Hematopoietic multipotent progenitor cell treated with erythropoietin and hydrocortisone succinate and interleukin-3 and kit ligand, for 6 days (in vitro differentiated cells): Measurements from ENCODE around the gene SEBOX.

Experiments
- DNase-seq: peaks from one replicate; pipeline ENCODE4 v3.0.0-alpha.2; 2015

The SEBOX gene

GRCh38 chr17:28392491-28392890, 27.5 kb upstream of the SEBOX start:
- no peak for DNase-seq

- no peak for DNase-seq
These were observed 26.4 kb upstream of the SEBOX start for GRCh38 chr17:28391401-28391800.

GRCh38 chr17:28390984-28391383, 26.0 kb upstream of the SEBOX start:
- DNase-seq, result no peak

GRCh38 chr17:28390563-28390962, 25.6 kb upstream of the SEBOX start:
- no peak for DNase-seq

- peak; percentile 66 for DNase-seq
These were observed 25.1 kb upstream of the SEBOX start for GRCh38 chr17:28390141-28390540.

GRCh38 chr17:28388106-28388505, 23.1 kb upstream of the SEBOX start:
- no peak for DNase-seq

- no peak for DNase-seq
These were observed 21.4 kb upstream of the SEBOX start for GRCh38 chr17:28386391-28386790.

- peak; percentile 30 for DNase-seq
These were observed 20.4 kb upstream of the SEBOX start for GRCh38 chr17:28385406-28385805.

GRCh38 chr17:28385037-28385400, 20.0 kb upstream of the SEBOX start:
- no peak for DNase-seq

GRCh38 chr17:28384281-28385036, 19.5 kb upstream of the SEBOX start:
- DNase-seq, result peak; percentile 85

- peak; percentile 68 for DNase-seq
These were observed 16.3 kb upstream of the SEBOX start for GRCh38 chr17:28381141-28381825.

GRCh38 chr17:28379814-28380801, 15.1 kb upstream of the SEBOX start:
- peak; percentile 35 for DNase-seq

GRCh38 chr17:28372945-28373274, 7.9 kb upstream of the SEBOX start:
- no peak for DNase-seq

- DNase-seq, result no peak
These were observed 7.4 kb upstream of the SEBOX start for GRCh38 chr17:28372203-28372944.

- DNase-seq, result peak; percentile 72
These were observed 6.5 kb upstream of the SEBOX start, which contains the start of gene SARM1 for GRCh38 chr17:28371245-28372202. SARM1 (plus strand) TSS chr17:28371694; CDS start chr17:28372033, 339 bp downstream.

GRCh38 chr17:28370744-28371103, 5.7 kb upstream of the SEBOX start:
- no peak for DNase-seq

- peak; percentile 47 for DNase-seq
These were observed 5.2 kb upstream of the SEBOX start, which contains the start of gene VTN for GRCh38 chr17:28370035-28370743. VTN (minus strand) TSS chr17:28370307; CDS start chr17:28370203, 104 bp downstream.

- DNase-seq, result no peak
These were observed 4.7 kb upstream of the SEBOX start for GRCh38 chr17:28369684-28370034.

GRCh38 chr17:28368915-28369683, 4.1 kb upstream of the SEBOX start:
- DNase-seq, result no peak

- DNase-seq, result no peak
These were observed 3.4 kb upstream of the SEBOX start for GRCh38 chr17:28368306-28368831.
